AG10803 (cell line): ENCODE measurements around the gene TAOK1.

Experiments
- DNase-seq: peaks from one replicate; pipeline ENCODE4 v3.0.0; 2010; ENCODE audit warnings: low read depth
- H3K4me3 ChIP-seq: 2 replicates; pipeline ENCODE4 v1.5.1; 2011; ENCODE audit warnings: mild to moderate bottlenecking, low read length, control low read depth
- TF ChIP-seq, protein P1 (sequence below): conservative IDR thresholded peaks from 2 replicates; pipeline ENCODE4 v1.5.1; 2011; ENCODE audit warnings: mild to moderate bottlenecking, low read length, control low read depth, inconsistent platforms

TAOK1 gene

DNA sequence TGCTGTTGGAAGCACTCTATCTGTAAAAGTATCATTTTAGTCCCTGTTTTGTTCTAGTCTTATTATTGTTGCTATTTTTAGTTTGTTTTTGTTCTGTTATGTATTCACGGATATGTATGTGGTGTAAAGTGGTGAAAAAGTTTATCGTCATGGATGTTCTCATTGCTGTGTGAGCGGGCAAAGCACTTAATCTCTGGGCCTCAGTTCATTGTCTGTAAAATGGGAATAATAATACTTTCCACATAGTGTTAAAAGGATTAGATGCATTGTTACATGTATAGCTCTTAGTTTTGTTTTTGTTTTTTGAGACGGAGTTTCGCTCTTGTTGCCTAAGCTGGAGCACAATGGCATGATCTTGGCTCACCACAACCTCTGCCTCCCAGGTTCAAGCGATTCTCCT lies 19.8 kb downstream of the TAOK1 start:
- DNase-seq = no peak
- H3K4me3 ChIP-seq = no peak overlapping the region
- TF ChIP-seq, protein P1, sequence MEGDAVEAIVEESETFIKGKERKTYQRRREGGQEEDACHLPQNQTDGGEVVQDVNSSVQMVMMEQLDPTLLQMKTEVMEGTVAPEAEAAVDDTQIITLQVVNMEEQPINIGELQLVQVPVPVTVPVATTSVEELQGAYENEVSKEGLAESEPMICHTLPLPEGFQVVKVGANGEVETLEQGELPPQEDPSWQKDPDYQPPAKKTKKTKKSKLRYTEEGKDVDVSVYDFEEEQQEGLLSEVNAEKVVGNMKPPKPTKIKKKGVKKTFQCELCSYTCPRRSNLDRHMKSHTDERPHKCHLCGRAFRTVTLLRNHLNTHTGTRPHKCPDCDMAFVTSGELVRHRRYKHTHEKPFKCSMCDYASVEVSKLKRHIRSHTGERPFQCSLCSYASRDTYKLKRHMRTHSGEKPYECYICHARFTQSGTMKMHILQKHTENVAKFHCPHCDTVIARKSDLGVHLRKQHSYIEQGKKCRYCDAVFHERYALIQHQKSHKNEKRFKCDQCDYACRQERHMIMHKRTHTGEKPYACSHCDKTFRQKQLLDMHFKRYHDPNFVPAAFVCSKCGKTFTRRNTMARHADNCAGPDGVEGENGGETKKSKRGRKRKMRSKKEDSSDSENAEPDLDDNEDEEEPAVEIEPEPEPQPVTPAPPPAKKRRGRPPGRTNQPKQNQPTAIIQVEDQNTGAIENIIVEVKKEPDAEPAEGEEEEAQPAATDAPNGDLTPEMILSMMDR = no peak

DNA sequence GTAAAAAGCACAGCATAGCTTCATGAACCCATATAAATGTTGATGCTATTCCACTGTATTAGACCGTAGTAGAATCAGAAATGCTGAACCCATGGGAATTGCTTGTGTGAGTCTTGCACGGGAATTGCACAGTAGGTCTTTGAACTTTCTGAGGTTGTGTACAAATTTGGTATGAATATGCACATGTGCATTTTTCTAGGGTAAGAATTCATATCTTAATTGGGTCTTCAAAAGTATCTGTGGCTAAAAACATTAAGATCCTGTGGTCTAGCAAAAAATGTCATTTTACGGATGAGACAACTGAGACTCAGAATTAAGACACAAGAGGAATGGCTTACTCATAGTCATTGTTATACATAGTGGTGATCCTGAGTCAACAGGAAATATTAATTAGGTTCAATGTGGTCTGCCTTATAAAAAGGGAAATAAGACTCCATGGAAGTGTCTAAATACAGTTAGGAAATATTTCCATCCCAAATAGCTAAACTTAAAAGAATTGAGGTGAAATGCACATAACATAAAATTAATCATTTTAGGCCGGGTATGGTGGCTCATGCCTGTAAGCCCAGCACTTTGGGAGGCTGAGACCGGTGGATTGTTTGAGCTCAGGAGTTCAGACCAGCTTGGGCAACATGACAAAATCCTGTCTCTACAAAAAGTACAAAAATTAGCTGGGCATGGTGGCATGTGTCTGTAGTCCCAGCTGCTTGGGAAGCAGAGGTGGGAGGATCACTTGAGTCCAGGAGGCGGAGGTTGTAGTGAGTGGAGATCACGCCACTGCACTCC lies 22.8 kb downstream of the TAOK1 start:
- TF ChIP-seq, protein P1 = no peak
- H3K4me3 ChIP-seq = no peak overlapping the region
- DNase-seq = peak; percentile 95

DNA sequence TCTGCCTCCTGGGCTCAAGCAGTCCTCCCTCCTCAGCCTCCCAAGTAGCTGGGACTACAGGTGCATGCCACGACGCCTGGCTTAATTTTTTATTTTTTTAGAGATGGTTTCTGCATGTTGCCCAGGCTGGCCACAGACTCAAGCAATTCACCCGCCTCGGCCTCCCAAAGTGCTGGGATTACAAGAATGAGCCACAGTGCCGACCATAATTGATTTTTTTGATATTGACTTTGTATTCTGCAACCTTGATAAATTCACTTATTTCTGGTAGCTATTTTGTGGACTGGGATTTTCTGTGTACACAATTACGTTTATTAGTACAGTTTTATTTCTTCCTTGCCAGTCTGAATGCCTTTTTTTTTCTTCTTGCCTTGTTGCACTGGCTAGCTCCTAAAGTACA lies 30.0 kb downstream of the TAOK1 start:
- TF ChIP-seq, protein P1 = no peak

DNA sequence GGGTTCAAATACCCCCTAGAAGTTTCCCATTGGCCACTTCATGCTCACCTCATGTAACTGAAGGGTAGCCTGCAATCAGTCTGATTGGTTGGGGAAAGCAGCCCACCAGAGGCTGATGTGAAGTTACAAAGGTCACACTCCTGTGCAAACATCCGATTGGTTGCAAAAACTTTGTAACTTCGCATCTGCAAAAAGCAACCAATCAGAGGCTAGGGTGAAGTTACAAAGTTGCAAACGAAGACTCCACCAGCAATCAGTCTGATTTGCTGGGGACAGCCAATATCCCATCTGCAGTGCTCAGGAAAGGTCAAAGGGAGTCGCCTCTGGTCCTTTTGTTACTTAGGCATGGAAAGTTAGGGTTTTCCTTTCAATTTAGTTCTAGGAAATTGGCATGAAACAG lies 40.1 kb downstream of the TAOK1 start:
- DNase-seq = no peak
- TF ChIP-seq, protein P1 = no peak
- no peak overlapping the region for H3K4me3 ChIP-seq

More for the DNA sequence above, 30.0 kb downstream of the TAOK1 start:
- no peak for DNase-seq
- no peak overlapping the region for H3K4me3 ChIP-seq

DNA sequence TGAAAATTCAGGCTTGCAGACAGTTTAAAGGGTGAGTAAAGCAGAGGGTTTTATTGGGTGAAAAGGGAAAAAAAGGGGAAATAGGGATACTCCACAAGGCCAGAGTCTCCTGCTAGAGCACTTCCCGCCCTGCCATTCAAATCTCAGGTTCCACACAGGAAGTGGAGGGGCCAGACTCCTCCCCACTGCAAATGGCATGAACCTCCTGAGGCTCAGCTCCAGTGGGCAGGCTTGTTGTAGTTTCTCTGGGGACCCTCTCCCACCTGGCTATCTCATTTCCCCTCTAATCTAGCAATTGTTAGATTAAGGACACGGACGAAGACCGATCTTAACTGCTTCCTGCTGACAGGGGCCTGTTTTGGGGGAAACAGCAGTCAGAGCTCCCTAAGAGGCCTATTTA lies 43.4 kb downstream of the TAOK1 start:
- no peak for DNase-seq
- no peak overlapping the region; the same call in 1 of the 2 replicates for H3K4me3 ChIP-seq
- TF ChIP-seq, protein P1 = no peak

DNA sequence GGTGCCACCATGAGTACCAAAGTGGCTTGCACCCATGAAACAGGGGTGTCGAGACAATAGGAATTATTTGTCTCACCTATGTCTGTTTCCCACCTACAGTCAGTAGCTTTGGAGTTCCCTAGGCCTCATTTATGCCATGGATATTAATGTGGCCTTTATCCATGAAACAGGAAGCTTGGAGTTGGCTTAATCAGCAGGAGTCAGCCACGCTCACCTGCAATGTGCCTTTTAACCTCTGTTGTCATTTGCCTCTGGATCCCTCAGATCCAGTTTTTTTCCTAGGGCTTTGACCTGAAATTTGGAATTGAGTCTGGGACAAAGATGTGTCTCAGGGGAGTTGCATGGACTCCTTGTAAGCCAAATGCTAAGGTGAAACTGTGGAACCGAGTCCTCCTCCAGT lies 44.4 kb downstream of the TAOK1 start:
- TF ChIP-seq, protein P1 = no peak
- no peak overlapping the region for H3K4me3 ChIP-seq
- no peak for DNase-seq

DNA sequence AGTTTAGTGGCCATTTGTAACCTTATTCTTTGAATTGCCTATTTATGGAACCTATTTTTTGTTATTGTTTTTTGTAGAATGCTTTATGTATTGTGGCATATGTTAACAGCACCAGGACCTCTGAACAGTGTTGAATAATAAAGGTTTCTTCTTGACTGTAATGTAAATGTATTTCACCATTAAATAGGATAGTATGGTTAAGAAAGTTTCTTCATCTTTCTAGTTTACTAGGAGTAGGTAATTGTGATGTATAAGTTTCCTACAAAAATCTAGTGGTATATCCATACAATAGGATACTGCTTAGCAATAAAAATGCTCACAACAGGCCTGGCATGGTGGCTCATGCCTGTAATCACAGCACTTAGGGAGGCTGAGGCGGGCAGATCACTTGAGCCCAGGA lies 52.3 kb downstream of the TAOK1 start:
- DNase-seq = no peak
- TF ChIP-seq, protein P1 = no peak

More for the DNA sequence above, 52.3 kb downstream of the TAOK1 start:
- no peak overlapping the region for H3K4me3 ChIP-seq
